Measurements from ENCODE around the gene STAT6.

GRCh38 chr12:57096748-57097553, 14.2 kb downstream of the STAT6 start:
- TF ChIP-seq YY1 (tag by site-specific recombination; IDR thresholded peaks at IDR 0.05) (no peak), ZBTB48 (tag by site-specific recombination; IDR thresholded peaks at IDR 0.05) (no peak), HOXC10 (CRISPR knock-in tag; IDR thresholded peaks at IDR 0.05) (no peak), ZNF138 (tag by site-specific recombination; IDR thresholded peaks at IDR 0.05; ENCODE audit: borderline replicate concordance) (no peak)
- TF ChIP-seq, protein P1, sequence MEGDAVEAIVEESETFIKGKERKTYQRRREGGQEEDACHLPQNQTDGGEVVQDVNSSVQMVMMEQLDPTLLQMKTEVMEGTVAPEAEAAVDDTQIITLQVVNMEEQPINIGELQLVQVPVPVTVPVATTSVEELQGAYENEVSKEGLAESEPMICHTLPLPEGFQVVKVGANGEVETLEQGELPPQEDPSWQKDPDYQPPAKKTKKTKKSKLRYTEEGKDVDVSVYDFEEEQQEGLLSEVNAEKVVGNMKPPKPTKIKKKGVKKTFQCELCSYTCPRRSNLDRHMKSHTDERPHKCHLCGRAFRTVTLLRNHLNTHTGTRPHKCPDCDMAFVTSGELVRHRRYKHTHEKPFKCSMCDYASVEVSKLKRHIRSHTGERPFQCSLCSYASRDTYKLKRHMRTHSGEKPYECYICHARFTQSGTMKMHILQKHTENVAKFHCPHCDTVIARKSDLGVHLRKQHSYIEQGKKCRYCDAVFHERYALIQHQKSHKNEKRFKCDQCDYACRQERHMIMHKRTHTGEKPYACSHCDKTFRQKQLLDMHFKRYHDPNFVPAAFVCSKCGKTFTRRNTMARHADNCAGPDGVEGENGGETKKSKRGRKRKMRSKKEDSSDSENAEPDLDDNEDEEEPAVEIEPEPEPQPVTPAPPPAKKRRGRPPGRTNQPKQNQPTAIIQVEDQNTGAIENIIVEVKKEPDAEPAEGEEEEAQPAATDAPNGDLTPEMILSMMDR (tag by site-specific recombination; IDR thresholded peaks at IDR 0.05) = no peak
